Karpas-422 (cell line): ENCODE results near the gene SLC24A4. TPM values are rescaled to one million over a fixed set of nuclear protein-coding genes. Genes with fewer than 3 reads are reported as not detected.

Experiments
- DNase-seq: peaks from one replicate; pipeline ENCODE4 v3.0.0-alpha.2; 2015
- H2AFZ ChIP-seq: fragments of 200-600 bp; sonication (generic); 2 replicates; pipeline ENCODE4 v1.6.1; 2014; ENCODE audit warnings: antibody characterized with exemption, low read length, mixed read lengths
- H3K27ac ChIP-seq: fragments of 200-600 bp; sonication (generic); 2 replicates; pipeline ENCODE4 v1.5.1; 2014; ENCODE audit warnings: mild to moderate bottlenecking, low read length, moderate library complexity
- H3K27me3 ChIP-seq: fragments of 200-600 bp; sonication (generic); 2 replicates; pipeline ENCODE4 v1.6.1; 2014; ENCODE audit warnings: low read length, mixed read lengths
- H3K36me3 ChIP-seq: fragments of 200-600 bp; sonication (generic); 2 replicates; pipeline ENCODE4 v1.6.1; 2014; ENCODE audit warnings: low read length, mixed read lengths; ENCODE audit not compliant: insufficient read depth
- H3K4me1 ChIP-seq: fragments of 200-600 bp; sonication (generic); 2 replicates; pipeline ENCODE4 v1.6.1; 2014; ENCODE audit warnings: mild to moderate bottlenecking, low read length, mixed read lengths
- H3K4me2 ChIP-seq: fragments of 200-600 bp; sonication (generic); 2 replicates; pipeline ENCODE4 v1.6.1; 2014; ENCODE audit warnings: low read length, low read depth, mild to moderate bottlenecking; ENCODE audit not compliant: poor library complexity, severe bottlenecking
- H3K4me3 ChIP-seq: fragments of 200-600 bp; sonication (generic); 2 replicates; pipeline ENCODE4 v1.5.1; 2014; ENCODE audit warnings: mild to moderate bottlenecking, antibody characterized with exemption, low read length, mixed read lengths
- H3K79me2 ChIP-seq: fragments of 200-600 bp; sonication (generic); 2 replicates; pipeline ENCODE4 v1.6.1; 2014; ENCODE audit warnings: mild to moderate bottlenecking, low read length, mixed read lengths
- H3K9ac ChIP-seq: fragments of 200-600 bp; sonication (generic); 2 replicates; pipeline ENCODE4 v1.6.0; 2014; ENCODE audit warnings: low read length
- H3K9me2 ChIP-seq: fragments of 200-600 bp; sonication (generic), shearing (Covaris generic); replicated peaks from 2 replicates; pipeline ENCODE4 v1.6.0; 2014; ENCODE audit warnings: mild to moderate bottlenecking, low read length, moderate library complexity; ENCODE audit not compliant: insufficient read depth
- H3K9me3 ChIP-seq: fragments of 300-700, 200-600 bp; sonication (generic); 2 replicates; pipeline ENCODE4 v1.6.1; 2014; ENCODE audit warnings: low read length, mixed read lengths
- H4K20me1 ChIP-seq: fragments of 200-600 bp; sonication (generic); 2 replicates; pipeline ENCODE4 v1.6.1; 2014; ENCODE audit warnings: mild to moderate bottlenecking, antibody characterized with exemption, low read length, low read depth; ENCODE audit not compliant: insufficient read depth
- total RNA-seq: library from RNA; depleted of rRNA; stranded (reverse); fragments of >200 nt; shearing (Covaris generic); gene quantifications from 2 replicates; pipeline ENCODE4 v1.2.3, GENCODE V29; 2014; ENCODE audit warnings: low replicate concordance

The SLC24A4 gene
- total RNA-seq, 1 experiment from 2014 or later, result not detected

GRCh38 chr14:92470215-92470614 lies 147.2 kb downstream of the SLC24A4 start:
- no peaks in the 10 kb centered on the region for H3K79me2 ChIP-seq
- no peaks in the 10 kb centered on the region for H3K9me2 ChIP-seq
- no peaks in the 10 kb centered on the region for H3K36me3 ChIP-seq
- H2AFZ ChIP-seq, result no peak overlapping the region
- H3K9me3 ChIP-seq, result peaks cover 16% of the 10 kb centered on the region
- no peaks in the 10 kb centered on the region for H3K4me1 ChIP-seq
- H3K27ac ChIP-seq, result no peak overlapping the region
- no peak overlapping the region for H3K9ac ChIP-seq
- H3K27me3 ChIP-seq, result peaks cover 4% of the 10 kb centered on the region; the same call in 1 of the 2 replicates
- H3K4me3 ChIP-seq, result no peak overlapping the region
- DNase-seq, result no peak
- H3K4me2 ChIP-seq, result no peak overlapping the region
- no peaks in the 10 kb centered on the region for H4K20me1 ChIP-seq

- Histone ChIP-seq H3K4me2 (no peak overlapping the region), H3K27ac (no peak overlapping the region), H3K79me2 (no peaks in the 10 kb centered on the region), H3K9me2 (no peaks in the 10 kb centered on the region), H3K9ac (no peak overlapping the region), H3K36me3 (no peaks in the 10 kb centered on the region), H4K20me1 (no peaks in the 10 kb centered on the region), H3K9me3 (peaks cover 16% of the 10 kb centered on the region), H3K4me3 (no peak overlapping the region), H3K4me1 (no peaks in the 10 kb centered on the region), H3K27me3 (peaks cover 4% of the 10 kb centered on the region; the same call in 1 of the 2 replicates), H2AFZ (no peak overlapping the region)
- DNase-seq, result no peak
Observed at GRCh38 chr14:92470811-92471210, 147.8 kb downstream of the SLC24A4 start.

- no peak overlapping the region for H3K27ac ChIP-seq
- no peaks in the 10 kb centered on the region for H3K9me2 ChIP-seq
- DNase-seq, result no peak
- H3K27me3 ChIP-seq, result peaks cover 2% of the 10 kb centered on the region; the same call in 1 of the 2 replicates
- no peak overlapping the region for H3K4me3 ChIP-seq
- no peaks in the 10 kb centered on the region for H3K4me1 ChIP-seq
- H3K4me2 ChIP-seq, result no peak overlapping the region
- H3K9me3 ChIP-seq, result peaks cover 11% of the 10 kb centered on the region
- H3K36me3 ChIP-seq, result no peaks in the 10 kb centered on the region
- H4K20me1 ChIP-seq, result no peaks in the 10 kb centered on the region
- H3K79me2 ChIP-seq, result no peaks in the 10 kb centered on the region
- no peak overlapping the region for H3K9ac ChIP-seq
- no peak overlapping the region for H2AFZ ChIP-seq
Observed at GRCh38 chr14:92471919-92472318, 149.0 kb downstream of the SLC24A4 start.

GRCh38 chr14:92472860-92473259 lies 149.9 kb downstream of the SLC24A4 start:
- H4K20me1 ChIP-seq, result no peaks in the 10 kb centered on the region
- H3K79me2 ChIP-seq, result no peaks in the 10 kb centered on the region
- H3K27me3 ChIP-seq, result no peaks in the 10 kb centered on the region
- no peak overlapping the region for H3K4me2 ChIP-seq
- no peak overlapping the region for H3K9ac ChIP-seq
- no peak overlapping the region for H3K27ac ChIP-seq
- H2AFZ ChIP-seq, result no peak overlapping the region
- DNase-seq, result no peak
- no peaks in the 10 kb centered on the region for H3K9me2 ChIP-seq
- 0 out of 2 replicates have a peak, but pooled peaks cover 3% of the 10 kb centered on the region for H3K9me3 ChIP-seq
- no peaks in the 10 kb centered on the region for H3K4me1 ChIP-seq
- no peak overlapping the region for H3K4me3 ChIP-seq
- no peaks in the 10 kb centered on the region for H3K36me3 ChIP-seq

GRCh38 chr14:92473261-92473968 lies 150.4 kb downstream of the SLC24A4 start:
- Histone ChIP-seq H3K4me3 (no peak overlapping the region), H3K79me2 (no peaks in the 10 kb centered on the region), H3K27ac (no peak overlapping the region), H2AFZ (no peak overlapping the region), H4K20me1 (no peaks in the 10 kb centered on the region), H3K9ac (no peak overlapping the region), H3K9me2 (no peaks in the 10 kb centered on the region), H3K36me3 (no peaks in the 10 kb centered on the region), H3K4me2 (no peak overlapping the region), H3K4me1 (no peaks in the 10 kb centered on the region), H3K9me3 (0 out of 2 replicates have a peak, but pooled peaks cover 3% of the 10 kb centered on the region), H3K27me3 (no peaks in the 10 kb centered on the region)
- DNase-seq, result no peak

- Histone ChIP-seq H3K4me3 (no peak overlapping the region), H3K79me2 (no peaks in the 10 kb centered on the region), H3K9me2 (no peaks in the 10 kb centered on the region), H4K20me1 (no peaks in the 10 kb centered on the region), H3K9me3 (0 out of 2 replicates have a peak, but pooled peaks cover 3% of the 10 kb centered on the region), H3K9ac (no peak overlapping the region), H2AFZ (no peak overlapping the region), H3K27me3 (no peaks in the 10 kb centered on the region), H3K36me3 (no peaks in the 10 kb centered on the region), H3K4me1 (no peaks in the 10 kb centered on the region), H3K4me2 (no peak overlapping the region), H3K27ac (no peak overlapping the region)
- no peak for DNase-seq
Observed at GRCh38 chr14:92473969-92474535, 151.1 kb downstream of the SLC24A4 start.

- H3K4me3 ChIP-seq, result no peak overlapping the region
- no peak overlapping the region for H3K4me2 ChIP-seq
- DNase-seq, result no peak
- H3K9ac ChIP-seq, result no peak overlapping the region
- H3K9me2 ChIP-seq, result no peaks in the 10 kb centered on the region
- H3K27me3 ChIP-seq, result no peaks in the 10 kb centered on the region
- H3K27ac ChIP-seq, result no peak overlapping the region
- no peaks in the 10 kb centered on the region for H3K79me2 ChIP-seq
- no peaks in the 10 kb centered on the region for H4K20me1 ChIP-seq
- no peaks in the 10 kb centered on the region for H3K36me3 ChIP-seq
- no peaks in the 10 kb centered on the region for H3K9me3 ChIP-seq
- no peak overlapping the region for H2AFZ ChIP-seq
- H3K4me1 ChIP-seq, result no peaks in the 10 kb centered on the region
Observed at GRCh38 chr14:92475037-92475436, 152.1 kb downstream of the SLC24A4 start.

GRCh38 chr14:92475451-92476187 lies 152.7 kb downstream of the SLC24A4 start:
- Histone ChIP-seq H3K9me2 (no peaks in the 10 kb centered on the region), H3K4me3 (no peak overlapping the region), H3K36me3 (no peaks in the 10 kb centered on the region), H4K20me1 (no peaks in the 10 kb centered on the region), H3K27ac (no peak overlapping the region), H3K27me3 (no peaks in the 10 kb centered on the region), H3K9ac (no peak overlapping the region), H3K9me3 (no peaks in the 10 kb centered on the region), H3K4me2 (no peak overlapping the region), H2AFZ (no peak overlapping the region), H3K4me1 (no peaks in the 10 kb centered on the region), H3K79me2 (no peaks in the 10 kb centered on the region)
- no peak for DNase-seq
